GM19099 (cell line): Measurements from ENCODE around the gene IQCE.
A peak's percentile ranks its signal among the peaks of the same experiment; 100 is the strongest.

Experiments used
- POLR2A ChIP-seq: IDR thresholded peaks from 3 replicates; pipeline ENCODE4 v1.6.1; 2011; ENCODE audit warnings: low read depth; ENCODE audit not compliant: insufficient read length; ENCODE audit errors: extremely low read depth

IQCE gene

DNA sequence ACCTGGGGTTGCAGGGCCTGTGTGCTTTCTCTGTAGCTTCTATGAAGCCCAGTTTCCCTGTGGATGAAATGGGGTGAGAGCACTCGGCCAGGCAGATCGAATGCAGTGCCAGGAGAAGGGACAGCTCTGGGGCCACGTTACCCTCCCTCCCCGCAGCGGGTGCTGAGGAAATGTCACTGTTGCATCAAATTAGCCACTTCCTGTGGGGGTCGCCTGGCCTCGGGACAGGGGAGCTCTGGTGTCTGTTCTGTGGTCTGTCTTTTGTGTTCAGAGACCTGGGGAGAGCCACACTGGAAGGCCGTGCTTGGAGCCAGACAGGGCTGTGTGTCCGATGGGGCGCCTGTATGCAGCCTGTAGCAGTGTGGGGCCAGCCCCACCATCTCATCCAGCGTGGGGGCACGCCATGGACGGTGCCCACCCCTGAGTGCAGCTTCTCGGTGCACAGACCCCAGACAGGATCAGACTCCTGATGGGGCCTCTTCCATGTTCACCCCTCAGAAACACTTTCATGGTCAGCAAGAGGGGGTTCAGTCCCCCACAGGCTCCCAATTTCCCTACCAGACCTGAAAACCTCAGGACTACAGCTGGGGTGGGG is 86.6 kb downstream of the IQCE start:
- TF ChIP-seq POLR2A: peak; percentile 44

DNA sequence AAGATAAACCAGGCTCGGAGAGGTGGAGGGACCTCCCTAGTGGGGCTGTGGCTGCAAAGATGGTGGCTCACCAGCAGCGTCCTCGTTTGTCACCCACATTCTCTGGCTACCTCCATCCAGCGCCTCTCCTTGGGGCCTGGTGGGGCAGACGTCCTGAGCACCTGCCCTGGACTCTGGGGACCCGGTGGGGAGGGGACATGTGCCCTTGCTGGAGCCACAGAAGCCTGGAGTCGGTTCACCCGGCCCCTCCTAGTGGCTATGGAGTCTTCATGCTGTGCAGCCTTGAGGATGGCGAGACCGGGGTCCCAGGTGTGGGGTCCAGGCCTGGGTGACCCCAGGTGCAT is 87.5 kb downstream of the IQCE start:
- TF ChIP-seq POLR2A: no peak

DNA sequence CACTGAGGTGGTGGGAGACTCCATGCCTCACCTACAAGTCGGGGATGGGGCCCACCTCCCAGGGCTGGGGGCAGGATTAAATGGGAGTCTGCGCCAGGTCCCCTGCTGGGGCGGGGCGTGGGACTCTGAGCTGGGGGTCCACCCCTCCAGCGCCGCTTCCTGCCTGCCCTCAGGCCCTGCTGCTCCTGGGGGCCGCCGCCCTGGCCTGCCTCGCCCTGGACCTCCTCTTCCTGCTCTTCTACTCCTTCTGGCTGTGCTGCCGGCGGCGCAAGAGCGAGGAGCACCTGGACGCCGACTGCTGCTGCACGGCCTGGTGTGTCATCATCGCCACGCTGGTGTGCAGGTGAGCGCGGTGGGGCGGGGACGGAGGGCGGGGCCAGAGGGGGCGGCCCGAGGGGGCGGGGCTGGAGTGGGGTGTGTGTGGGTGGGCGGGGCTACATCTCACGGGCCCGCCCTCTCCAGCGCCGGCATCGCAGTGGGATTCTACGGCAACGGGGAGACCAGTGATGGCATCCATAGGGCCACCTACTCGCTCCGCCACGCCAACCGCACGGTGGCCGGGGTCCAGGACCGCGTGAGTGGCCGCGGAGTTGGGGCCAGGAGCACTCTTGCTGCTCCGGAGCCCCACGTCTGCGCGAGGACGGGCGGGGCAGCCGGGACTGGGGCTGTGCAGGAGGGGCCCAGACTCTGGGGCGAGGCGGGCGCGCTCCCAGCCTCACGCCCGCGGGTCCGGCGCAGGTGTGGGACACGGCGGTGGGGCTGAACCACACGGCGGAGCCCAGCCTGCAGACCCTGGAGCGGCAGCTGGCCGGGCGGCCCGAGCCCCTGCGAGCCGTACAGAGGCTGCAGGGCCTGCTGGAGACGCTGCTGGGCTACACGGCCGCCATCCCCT is 88.1 kb downstream of the IQCE start:
- TF ChIP-seq POLR2A: no peak

DNA sequence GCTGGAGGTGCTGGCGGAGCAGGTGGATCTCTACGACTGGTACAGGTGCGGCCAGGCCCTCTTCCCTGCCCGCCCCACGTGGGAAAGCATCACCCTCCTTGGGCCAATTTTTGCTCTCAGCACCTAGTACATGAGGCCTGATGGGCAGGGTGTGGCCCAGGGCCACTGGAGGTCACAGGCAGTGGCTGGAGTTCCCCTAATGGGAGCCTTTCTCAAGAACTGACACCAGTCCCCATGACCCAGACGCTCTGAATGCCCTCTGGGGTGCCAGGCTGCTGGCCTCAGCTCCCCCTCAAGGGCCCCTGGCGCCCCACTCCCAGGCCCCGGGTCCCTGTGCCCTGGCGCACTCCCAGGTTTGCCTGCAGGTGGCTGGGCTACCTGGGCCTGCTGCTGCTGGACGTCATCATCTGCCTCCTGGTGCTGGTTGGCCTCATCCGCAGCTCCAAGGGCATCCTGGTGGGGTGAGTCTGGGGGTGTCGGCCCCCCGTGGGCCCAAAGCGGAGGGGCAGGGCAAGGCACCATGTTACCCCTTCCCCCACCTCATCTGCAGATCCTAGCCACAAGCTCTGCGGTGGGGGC is 88.9 kb downstream of the IQCE start:
- no peak for TF ChIP-seq POLR2A

DNA sequence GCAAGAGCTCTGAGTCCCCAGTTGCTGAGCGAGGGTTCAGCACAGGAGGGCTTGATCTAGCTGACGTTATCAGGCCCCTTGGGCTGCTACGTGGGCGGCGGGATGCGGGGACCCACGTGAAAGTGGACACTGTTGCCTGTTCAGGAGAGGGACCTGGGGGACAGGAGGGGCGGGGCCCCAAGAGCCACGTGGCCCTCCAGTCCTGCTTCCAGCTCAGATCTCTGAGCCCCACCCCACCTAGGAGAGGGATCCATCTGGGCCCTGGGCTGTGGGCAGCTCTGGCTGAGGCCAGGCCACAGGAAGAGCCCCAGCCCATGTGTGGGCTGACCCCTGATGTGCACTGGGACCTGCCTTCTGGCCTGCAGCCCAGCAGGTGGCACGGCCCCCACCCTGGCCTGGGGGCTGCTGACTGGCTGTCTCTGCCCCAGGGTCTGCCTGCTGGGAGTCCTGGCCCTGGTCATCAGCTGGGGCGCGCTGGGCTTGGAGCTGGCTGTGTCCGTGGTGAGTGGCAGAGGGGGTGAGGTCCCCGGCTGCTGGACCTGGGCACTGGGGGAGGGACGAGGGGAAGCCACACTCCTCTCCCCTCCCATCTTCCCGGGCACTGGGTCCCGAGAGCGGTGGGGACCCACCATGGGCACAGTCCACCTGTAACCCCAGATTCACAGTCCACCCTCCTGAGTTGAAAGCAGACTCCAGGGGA is 90.5 kb downstream of the IQCE start:
- no peak for TF ChIP-seq POLR2A

DNA sequence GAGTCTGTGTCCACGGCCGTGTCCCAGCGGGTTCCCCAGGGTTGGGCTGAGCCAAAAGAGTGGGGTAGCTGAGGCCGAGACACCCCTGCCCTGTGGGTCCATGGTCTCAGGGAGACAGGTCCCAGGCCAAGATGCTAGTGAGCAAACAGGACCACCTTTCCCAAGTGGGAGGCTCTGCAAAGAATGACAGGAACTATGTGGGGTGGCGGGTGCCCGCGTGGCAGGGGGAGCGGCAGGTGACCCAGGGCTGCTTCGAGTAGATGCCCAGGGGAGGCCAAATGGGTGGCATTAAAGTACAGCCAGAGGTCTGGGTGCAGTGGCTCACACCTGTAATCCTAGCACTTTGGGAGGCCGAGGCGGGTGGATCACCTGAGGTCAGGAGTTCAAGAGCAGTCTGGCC is 91.2 kb downstream of the IQCE start:
- TF ChIP-seq POLR2A: no peak

DNA sequence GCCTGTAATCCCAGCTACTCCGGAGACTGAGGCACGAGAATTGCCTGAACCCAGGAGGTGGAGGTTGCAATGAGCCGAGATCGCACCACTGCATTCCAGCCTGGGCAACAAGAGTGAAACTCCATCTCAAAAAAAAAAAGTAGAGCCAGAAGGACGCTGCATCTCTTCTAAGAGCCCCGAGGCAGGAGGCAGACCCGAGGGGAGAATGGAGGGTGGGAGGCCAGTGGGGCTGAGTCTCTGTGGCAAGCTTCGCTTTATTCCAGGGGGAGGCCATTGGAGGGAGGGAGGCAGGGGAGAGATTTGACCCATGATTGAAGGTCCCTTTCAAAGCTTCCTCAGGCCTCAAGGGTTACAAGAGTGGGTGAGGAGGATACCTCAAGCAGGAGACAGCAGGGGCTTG is 91.7 kb downstream of the IQCE start:
- TF ChIP-seq POLR2A: no peak

DNA sequence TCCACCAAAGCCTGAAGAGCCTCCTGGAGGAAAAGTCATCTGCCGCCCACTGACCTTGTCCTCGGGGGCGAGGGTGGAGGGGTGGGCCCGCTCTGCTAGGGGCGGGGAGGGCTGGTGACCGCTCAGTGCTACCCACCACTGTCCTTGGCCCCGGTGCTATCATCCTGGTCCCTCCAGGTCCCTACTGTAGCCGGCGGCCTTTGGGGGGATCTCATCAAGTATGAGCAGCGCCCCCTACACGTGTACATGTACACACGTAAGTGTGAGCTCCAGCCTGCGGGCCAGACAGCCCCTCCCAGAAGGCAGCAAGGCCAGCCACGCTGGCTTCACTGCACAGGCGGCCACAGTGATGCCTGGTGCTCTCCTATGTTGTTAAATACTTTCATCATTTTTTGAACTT is 92.6 kb downstream of the IQCE start:
- TF ChIP-seq POLR2A: no peak

DNA sequence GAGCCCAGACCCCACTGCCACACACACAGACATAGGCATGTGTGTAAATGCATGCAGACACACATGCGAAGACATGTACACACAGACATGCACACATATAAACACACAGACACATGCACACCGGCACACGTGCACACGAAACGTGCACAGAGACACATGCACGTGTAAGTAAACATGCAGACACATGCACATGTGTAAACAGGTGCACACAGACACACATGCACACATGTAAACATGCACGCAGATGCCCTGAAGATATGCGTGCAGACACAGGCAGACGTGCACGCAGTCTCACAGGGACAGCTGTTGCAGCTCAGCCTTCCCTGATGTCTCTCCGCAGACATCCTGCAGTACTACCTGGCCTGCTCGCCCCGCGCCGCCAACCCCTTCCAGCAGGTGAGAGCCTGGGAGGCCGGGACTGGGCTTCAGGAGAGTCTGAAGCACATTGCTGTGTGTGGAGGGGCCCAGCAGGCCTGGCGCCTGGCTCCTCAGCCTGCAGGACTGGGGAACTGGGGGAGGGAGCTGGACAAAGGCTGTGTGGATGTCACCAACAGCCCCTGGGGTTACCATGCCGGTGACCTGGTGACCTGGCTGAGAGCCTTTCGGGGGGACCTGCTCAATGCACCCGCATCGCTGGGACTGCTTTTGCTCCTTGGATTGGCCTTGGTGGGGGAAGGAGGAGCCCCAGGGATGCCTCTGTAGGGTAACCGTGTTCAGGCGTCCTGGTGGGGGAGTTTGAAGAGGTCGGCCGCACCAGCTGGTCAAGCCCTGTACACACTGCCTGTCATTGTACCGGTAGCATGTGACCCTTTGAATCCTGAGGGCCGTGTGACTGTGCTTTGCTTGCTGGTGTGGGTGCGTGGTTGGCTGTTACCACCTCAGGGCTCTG is 93.3 kb downstream of the IQCE start:
- TF ChIP-seq POLR2A: no peak

DNA sequence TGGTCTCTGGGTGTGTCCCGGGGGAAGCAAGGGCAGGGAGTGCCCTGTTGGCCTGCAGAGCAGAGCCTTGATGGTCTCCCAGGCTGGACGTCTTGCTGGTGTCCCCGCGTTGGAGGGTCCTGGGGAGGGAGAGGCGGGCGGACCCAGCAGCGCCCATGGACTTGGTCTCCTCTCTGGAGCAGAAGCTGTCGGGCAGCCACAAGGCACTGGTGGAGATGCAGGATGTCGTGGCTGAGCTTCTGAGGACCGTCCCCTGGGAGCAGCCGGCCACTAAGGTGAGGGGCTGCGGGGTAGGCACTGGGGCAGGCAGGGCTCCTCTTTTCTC is 93.9 kb downstream of the IQCE start:
- TF ChIP-seq POLR2A: no peak

DNA sequence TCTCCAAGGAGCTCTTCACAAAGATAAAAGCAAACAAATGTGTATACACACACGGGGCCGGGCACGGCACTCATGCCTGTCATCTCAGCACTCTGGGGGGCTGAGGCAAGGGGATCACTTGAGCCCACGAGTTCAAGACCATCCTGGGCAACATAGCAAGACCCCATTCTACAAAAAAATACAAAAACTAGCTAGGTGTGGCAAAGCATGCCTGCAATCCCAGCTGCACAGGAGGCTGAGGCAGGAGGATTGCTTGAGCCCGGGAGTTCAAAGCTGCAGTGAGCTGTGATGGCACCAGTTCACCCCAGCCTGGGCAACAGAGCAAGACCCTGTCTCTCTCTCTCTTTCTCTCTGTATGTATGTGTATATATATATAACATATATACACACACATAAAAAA is 95.3 kb downstream of the IQCE start:
- no peak for TF ChIP-seq POLR2A

DNA sequence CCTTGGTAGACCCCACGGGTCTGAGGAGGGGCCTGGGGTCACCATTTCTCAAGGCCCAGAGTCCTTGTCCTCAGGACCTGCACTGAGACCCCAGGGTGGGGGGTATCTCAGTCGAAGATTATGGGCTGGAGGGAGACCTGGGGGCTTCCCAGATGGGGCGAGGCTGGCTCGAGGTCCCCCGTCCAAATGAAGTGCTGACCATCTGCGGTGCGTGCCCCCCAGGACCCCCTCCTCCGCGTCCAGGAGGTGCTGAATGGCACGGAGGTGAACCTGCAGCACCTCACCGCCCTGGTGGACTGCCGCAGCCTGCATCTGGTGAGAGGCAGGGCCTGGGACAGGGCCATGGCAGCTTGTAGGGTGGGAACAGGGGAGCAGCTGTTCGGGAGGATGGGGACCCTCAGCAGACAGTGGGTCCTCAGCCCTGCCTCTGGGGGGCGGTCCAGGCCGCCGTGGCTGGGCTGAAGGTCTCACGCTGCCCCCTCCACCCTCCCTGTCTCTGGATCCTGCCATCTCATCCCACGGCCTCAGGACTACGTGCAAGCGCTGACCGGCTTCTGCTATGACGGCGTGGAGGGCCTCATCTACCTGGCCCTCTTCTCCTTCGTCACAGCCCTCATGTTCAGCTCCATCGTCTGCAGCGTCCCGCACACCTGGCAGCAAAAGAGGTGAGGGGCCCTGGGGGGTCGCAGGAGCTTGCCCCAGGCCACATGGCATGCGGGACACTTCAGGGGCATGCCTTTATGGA is 97.3 kb downstream of the IQCE start:
- TF ChIP-seq POLR2A: no peak

DNA sequence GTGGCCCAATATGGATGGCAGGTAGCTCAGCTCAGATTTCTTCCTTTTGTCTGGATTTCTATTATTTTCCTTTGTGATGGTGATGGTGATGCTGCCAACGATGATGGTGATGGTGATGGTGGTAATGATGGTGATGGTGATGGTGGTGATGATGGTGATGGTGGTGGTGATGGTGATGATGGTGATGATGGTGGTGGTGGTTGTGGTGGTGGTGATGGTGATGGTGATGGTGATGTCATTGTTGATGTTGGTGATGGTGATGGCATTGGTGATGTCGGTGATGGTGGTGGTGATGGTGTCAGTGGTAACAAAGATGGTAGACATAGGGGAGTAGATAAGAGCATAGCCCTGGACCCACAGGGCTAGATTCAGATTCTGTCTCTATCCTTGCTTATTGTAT is 98.4 kb downstream of the IQCE start:
- no peak for TF ChIP-seq POLR2A

DNA sequence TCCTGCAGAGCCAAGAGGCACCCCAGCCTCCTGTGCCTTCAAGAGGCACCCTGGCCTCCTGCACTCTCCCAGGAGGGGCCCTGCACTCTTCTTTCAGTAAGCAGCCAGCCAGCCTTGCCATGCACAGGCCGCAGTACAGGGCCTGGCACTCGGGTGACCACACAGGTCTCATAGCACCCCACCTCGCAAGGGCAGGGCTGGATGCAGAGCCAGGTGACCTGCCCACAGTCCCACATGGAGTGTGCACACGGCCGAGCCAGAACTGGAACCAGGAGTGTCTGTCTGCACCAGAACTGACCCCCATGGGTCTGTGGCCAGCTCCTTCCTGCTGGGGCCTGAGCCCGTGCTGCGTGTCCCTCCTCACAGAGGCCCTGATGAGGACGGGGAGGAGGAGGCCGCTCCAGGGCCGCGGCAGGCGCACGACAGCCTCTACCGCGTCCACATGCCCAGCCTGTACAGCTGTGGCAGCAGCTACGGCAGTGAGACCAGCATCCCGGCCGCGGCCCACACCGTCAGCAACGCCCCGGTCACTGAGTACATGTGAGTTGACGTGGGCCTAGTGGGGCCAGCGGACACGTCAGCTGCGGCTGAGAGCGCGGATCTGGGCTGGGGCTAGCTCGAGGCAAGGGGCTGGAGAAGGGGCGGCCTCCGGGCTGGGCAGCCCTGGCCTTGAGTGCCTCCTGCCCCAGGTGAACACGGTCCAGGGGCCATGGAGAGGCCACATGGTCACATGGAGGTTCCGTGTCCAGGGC is 99.3 kb downstream of the IQCE start:
- TF ChIP-seq POLR2A: no peak

DNA sequence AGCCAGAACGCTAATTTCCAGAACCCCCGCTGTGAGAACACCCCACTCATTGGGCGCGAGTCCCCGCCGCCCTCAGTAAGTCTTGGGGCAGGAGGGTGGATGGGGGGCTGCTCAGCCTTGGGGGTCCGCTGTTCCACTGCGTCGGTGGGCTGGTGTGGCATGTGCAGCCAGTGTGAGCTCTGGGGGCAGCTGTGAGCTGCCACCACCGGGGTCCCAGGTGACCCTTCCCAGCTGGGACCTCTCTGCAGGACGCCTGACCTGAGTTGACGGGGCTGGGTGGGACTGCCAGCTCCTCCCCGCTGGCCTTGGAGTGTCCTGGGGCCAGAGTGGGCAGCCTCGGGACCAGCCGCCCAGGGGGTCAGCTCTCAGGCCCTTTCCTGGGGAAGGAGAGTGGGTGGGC is 100.2 kb downstream of the IQCE start:
- no peak for TF ChIP-seq POLR2A
